H4 (cell line): Measurements from ENCODE around the gene GARIN5B. TPM values are rescaled to one million over a fixed set of nuclear protein-coding genes. Genes with fewer than 3 reads are reported as not detected.

Experiments
- DNase-seq: peaks from one replicate; pipeline ENCODE4 v3.0.0-alpha.2; 2015; ENCODE audit warnings: low spot score
- total RNA-seq: library from RNA; depleted of rRNA; stranded (reverse); fragments of >200 nt; shearing (Covaris generic); gene quantifications from 2 replicates; pipeline ENCODE4 v1.2.3, GENCODE V29; 2014

Gene GARIN5B
- total RNA-seq, 1 experiment from 2014 or later, result not detected

- no peak for DNase-seq
Measured at GRCh38 chr19:55370305-55370988, 7.4 kb upstream of the GARIN5B start, which contains the start of gene IL11. TSS of gene IL11 (minus strand) at chr19:55370463. CDS start at chr19:55370310, 153 bp downstream.

GRCh38 chr19:55369653-55370304 is 6.7 kb upstream of the GARIN5B start:
- DNase-seq, result no peak

- DNase-seq, result no peak
Measured at GRCh38 chr19:55368701-55369563, 5.9 kb upstream of the GARIN5B start.

GRCh38 chr19:55368106-55368505 is 5.0 kb upstream of the GARIN5B start:
- DNase-seq, result no peak

- no peak for DNase-seq
Measured at GRCh38 chr19:55366790-55367189, 3.7 kb upstream of the GARIN5B start.

GRCh38 chr19:55365964-55366363 is 2.9 kb upstream of the GARIN5B start:
- DNase-seq, result no peak

GRCh38 chr19:55365245-55365644 is 2.2 kb upstream of the GARIN5B start:
- DNase-seq, result no peak

- DNase-seq, result no peak
Measured at GRCh38 chr19:55362174-55362989, 678 bp downstream of the GARIN5B start.

- DNase-seq, result no peak
Measured at GRCh38 chr19:55360902-55361301, 2.2 kb downstream of the GARIN5B start.

- DNase-seq, result peak; percentile 66
Measured at GRCh38 chr19:55358943-55359908, 3.8 kb downstream of the GARIN5B start.

- DNase-seq, result no peak
Measured at GRCh38 chr19:55358493-55358892, 4.6 kb downstream of the GARIN5B start.

GRCh38 chr19:55355213-55355821 is 7.7 kb downstream of the GARIN5B start:
- no peak for DNase-seq

GRCh38 chr19:55354698-55355212 is 8.3 kb downstream of the GARIN5B start, which contains the start of gene COX6B2:
TSS of gene COX6B2 (minus strand) at chr19:55354719. CDS start at chr19:55354521, 198 bp downstream.
- DNase-seq, result no peak

- no peak for DNase-seq
Measured at GRCh38 chr19:55353803-55354697, 9.0 kb downstream of the GARIN5B start.

- no peak for DNase-seq
Measured at GRCh38 chr19:55353356-55353802, 9.7 kb downstream of the GARIN5B start.

GRCh38 chr19:55352549-55353145 is 10.4 kb downstream of the GARIN5B start:
- no peak for DNase-seq

GRCh38 chr19:55352040-55352439 is 11.0 kb downstream of the GARIN5B start:
- DNase-seq, result no peak
